Measurements from ENCODE around the gene SMOC1. TPM values are rescaled to one million over a fixed set of nuclear protein-coding genes. Genes with fewer than 3 reads are reported as not detected.

The SMOC1 gene
- total RNA-seq, 3 donors from 2014 or later: 0.30 TPM; not detected in 2

DNA sequence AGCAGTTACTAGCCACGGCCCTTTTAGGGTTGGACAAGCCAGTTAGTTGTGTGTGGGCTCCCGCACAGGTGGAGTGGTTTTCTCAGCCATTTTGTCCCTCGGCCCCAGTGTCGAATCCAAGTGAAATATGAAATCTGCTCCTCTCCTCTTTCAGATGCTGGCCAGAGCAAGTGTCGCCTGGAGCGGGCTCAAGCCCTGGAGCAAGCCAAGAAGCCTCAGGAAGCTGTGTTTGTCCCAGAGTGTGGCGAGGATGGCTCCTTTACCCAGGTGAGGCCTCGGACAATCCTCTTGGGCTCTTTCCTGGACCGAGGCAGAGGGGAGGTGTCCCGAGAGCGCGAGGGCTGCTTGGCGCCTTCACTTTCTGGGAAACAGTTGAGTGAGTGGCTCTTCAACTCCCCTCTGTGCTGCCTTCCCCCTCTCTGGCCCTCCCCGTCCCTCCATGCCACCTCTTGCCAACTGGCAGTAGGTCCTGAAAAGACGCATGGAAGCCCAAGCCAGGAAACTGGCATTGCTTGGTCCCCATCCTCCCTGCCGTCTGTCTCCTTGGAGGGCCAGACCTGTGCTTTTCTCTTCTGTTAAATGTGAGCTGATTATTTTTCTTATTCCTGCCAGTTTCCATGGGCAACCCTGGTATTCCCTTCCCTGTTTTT lies 74.2 kb downstream of the SMOC1 start:
- Mint-ChIP-seq H3K36me3 (ENCODE audit: insufficient read depth) (no peaks in the 10 kb centered on the region), H3K9me3 (peaks cover 3% of the 10 kb centered on the region), H3K4me3 (no peak overlapping the region), H3K27me3 (ENCODE audit: low read depth) (peaks cover 35% of the 10 kb centered on the region), H3K4me1 (ENCODE audit: low read depth) (no peaks in the 10 kb centered on the region)
- ATAC-seq (no peak), DNase-seq (no peak)

DNA sequence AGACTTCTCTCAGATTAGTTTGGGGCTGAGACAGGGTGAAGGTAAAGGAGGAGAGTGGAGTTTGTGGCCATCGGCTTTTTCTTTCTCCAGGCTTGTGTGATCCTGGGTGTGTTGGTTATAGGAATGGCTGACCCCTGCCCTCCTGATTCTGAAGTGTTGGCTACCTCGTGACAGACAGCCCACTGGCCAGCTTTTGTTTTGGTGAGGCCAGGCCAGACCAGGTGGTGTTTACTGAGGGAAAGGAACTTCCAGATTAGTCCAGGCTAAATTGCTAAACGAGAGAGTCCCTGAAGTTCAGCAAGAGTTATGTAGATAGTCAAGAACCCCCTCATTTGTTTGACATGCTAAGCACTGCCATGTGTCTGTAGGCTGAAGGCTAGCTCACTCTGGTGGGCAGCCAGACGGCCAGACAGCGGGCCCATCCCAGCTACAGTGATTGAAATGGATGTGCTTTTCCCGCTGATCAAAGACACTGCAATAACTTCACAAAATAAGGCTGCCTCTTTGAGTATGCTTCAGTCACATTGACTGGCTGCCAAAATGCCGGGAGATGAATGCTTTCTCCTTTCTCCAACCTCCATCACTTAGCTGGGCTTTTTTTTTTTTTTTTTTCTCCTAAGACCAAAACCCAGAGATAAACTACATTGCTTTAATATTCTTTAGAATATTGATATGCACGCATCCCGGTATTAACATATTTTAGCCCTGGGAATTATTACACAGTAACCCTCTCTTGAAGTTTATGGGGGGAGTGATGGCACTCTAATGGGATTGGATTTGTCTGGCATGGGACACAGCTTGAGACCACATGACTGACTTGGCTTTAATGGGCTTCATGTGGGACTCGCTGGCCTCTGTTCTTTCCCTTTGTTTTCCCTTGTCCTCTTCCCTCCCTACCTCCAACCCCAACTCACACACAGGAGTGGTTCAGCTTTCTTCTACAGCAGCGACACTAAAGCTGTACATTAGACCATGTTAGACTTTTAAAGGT lies 76.9 kb downstream of the SMOC1 start:
- Mint-ChIP-seq H3K4me3 (no peak overlapping the region), H3K27me3 (ENCODE audit: low read depth) (peaks cover 22% of the 10 kb centered on the region), H3K9me3 (no peaks in the 10 kb centered on the region), H3K4me1 (ENCODE audit: low read depth) (no peaks in the 10 kb centered on the region), H3K36me3 (ENCODE audit: insufficient read depth) (no peaks in the 10 kb centered on the region)
- ATAC-seq (no peak), DNase-seq (no peak)

DNA sequence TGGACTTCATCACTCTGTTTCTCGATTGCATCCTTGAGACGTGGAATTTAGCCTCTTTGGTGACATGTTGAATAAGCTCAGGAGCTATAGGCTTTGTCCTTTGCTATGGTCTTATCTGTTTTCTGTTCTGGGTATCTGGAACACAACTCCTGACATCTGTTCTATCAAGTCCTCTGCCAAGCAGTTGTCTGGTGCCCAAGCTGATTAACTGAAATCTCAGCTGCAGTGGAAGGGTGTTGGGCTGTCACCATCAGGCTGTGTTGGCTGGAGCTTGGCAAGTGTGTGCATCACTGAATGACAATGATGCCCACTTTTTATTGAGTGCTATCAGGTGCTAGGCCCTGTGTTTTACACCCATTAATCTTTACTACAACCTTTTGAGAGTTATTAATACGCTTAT lies 77.8 kb downstream of the SMOC1 start:
- H3K4me1 Mint-ChIP-seq (ENCODE audit: low read depth): no peaks in the 10 kb centered on the region
- H3K4me3 Mint-ChIP-seq: no peak overlapping the region
- H3K9me3 Mint-ChIP-seq: no peaks in the 10 kb centered on the region
- peaks cover 23% of the 10 kb centered on the region for H3K27me3 Mint-ChIP-seq (ENCODE audit: low read depth)
- H3K36me3 Mint-ChIP-seq (ENCODE audit: insufficient read depth): no peaks in the 10 kb centered on the region
- DNase-seq (no peak), ATAC-seq (no peak)

DNA sequence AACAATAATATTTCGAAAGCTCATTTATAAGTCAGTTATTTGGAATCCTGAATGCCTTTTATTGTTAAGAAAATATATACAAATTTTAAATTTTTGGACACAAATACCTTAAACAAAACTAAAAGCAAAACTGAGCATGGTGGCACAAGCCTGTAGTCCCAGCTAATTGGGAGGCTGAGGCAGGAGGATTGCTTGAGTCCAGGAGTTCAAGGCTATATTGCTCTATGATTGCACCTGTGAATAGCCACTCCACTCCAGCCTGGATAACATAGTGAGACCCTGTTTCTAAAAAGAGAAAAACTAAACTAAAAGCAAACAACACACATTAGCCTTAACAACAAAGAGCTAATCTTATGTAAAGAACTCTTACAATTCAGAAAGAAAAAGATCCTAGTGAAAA lies 78.8 kb downstream of the SMOC1 start:
- Mint-ChIP-seq H3K27me3 (ENCODE audit: low read depth) (peaks cover 25% of the 10 kb centered on the region), H3K36me3 (ENCODE audit: insufficient read depth) (no peaks in the 10 kb centered on the region), H3K9me3 (no peaks in the 10 kb centered on the region), H3K4me3 (no peak overlapping the region), H3K4me1 (ENCODE audit: low read depth) (no peaks in the 10 kb centered on the region)
- DNase-seq (no peak), ATAC-seq (no peak)

DNA sequence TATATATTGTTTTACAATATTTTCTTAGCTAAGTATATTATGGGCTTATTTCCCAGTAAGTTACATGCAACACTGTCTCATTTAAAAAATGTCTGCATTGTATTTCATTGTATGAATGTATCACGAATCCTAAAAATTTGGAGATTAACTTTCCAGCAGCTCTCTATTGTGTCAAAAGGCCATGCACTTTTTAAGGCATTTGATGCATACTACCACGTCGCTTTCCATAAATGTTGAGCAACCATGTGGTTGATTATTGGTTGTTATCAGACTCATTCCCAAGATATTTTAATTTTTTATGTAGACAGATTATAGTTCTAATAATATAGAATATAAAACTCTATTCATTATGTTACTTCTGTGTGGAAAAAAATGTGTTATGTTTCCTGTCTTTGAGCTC lies 79.9 kb downstream of the SMOC1 start:
- no peak for ATAC-seq

DNA sequence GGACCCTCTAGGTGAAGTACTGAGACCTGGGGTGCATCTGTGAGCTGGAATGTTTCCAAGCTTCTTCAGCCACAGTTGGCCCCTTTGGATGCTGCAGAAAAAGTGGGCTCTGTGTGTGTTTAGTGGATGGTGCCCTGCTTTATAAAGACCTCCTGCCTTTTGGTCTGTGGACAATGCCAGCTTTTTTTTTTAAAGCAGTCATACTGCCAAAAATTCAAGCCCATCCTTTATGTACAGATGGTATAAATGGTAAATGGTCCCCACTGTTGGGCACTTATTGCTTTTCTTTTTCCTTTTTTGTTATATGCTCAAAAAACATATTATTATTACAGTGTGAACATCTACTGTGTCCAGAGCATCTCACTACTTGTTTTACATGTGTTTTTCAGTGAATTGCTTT lies 81.1 kb downstream of the SMOC1 start:
- Mint-ChIP-seq H3K4me1 (ENCODE audit: low read depth) (no peaks in the 10 kb centered on the region), H3K9me3 (no peaks in the 10 kb centered on the region), H3K4me3 (no peak overlapping the region), H3K27me3 (ENCODE audit: low read depth) (peaks cover 20% of the 10 kb centered on the region), H3K36me3 (ENCODE audit: insufficient read depth) (no peaks in the 10 kb centered on the region)
- DNase-seq (no peak), ATAC-seq (no peak)

More for the DNA sequence above, 79.9 kb downstream of the SMOC1 start:
- Mint-ChIP-seq H3K36me3 (ENCODE audit: insufficient read depth) (no peaks in the 10 kb centered on the region), H3K4me3 (no peak overlapping the region), H3K27me3 (ENCODE audit: low read depth) (peaks cover 29% of the 10 kb centered on the region), H3K4me1 (ENCODE audit: low read depth) (no peaks in the 10 kb centered on the region), H3K9me3 (no peaks in the 10 kb centered on the region)
- DNase-seq: no peak

DNA sequence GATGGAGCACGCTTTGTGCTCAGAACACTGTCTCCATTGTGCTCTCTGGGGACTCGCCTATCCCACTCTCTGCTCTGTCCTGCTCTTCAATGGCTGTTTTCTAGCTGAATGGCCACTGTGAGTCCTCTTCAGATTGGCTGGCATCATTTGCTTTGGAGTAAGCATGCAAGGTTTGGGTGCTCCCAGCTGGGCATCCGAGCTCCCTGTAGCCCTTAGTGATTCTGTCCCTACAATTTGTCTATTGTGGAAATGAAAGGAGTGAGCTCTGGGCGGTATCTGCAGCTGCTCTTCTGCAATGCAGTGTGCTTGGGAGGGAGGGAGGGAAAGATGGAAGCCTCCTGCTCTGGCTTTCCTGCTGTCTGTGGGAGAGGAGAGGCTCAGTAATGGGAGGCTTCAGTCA lies 84.8 kb downstream of the SMOC1 start:
- H3K9me3 Mint-ChIP-seq: no peaks in the 10 kb centered on the region
- H3K36me3 Mint-ChIP-seq (ENCODE audit: insufficient read depth): no peaks in the 10 kb centered on the region
- H3K27me3 Mint-ChIP-seq (ENCODE audit: low read depth): peaks cover 14% of the 10 kb centered on the region
- DNase-seq (no peak), ATAC-seq (no peak)
- H3K4me1 Mint-ChIP-seq (ENCODE audit: low read depth): no peaks in the 10 kb centered on the region
- H3K4me3 Mint-ChIP-seq: no peak overlapping the region

DNA sequence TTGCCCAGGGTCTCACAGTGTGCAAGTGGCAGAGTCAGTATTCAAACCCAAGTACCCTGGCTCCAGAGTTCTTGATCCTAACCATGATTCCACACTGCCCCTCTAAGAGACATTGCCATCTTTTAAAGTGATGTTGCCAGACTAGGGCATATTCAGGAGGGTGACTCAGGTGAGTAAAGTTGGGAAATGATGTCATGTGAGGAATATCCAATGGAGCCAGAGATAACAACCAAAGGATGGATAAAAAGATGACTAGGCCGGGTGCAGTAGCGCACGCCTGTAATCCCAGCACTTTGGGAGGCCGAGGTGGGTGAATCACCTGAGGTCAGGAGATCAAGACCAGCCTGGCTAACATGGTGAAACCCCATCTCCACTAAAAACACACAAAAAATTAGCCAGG lies 85.6 kb downstream of the SMOC1 start:
- ATAC-seq (no peak), DNase-seq (no peak)
- Mint-ChIP-seq H3K27me3 (ENCODE audit: low read depth) (peaks cover 13% of the 10 kb centered on the region), H3K4me3 (no peak overlapping the region), H3K36me3 (ENCODE audit: insufficient read depth) (no peaks in the 10 kb centered on the region), H3K9me3 (no peaks in the 10 kb centered on the region), H3K4me1 (ENCODE audit: low read depth) (no peaks in the 10 kb centered on the region)

DNA sequence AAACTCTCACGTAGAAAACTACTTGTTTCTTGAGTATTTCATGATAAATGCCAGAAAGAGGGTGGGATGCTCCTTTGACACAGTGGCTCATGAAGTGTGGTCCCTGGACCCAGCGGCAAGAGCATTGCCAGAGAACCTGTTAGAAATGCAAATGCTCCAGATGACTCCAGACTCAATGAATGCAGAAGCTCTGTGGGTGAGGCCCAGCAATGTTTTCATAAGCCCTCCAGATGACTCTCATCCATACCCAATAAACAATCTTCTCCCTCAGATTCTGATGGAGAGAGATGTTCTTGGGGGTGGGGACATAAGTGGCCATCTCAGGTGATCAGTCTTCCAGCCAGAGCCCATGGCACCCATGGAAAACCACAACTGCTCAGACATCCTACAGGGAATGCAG lies 88.9 kb downstream of the SMOC1 start:
- Mint-ChIP-seq H3K27me3 (ENCODE audit: low read depth) (peaks cover 8% of the 10 kb centered on the region), H3K9me3 (no peaks in the 10 kb centered on the region), H3K36me3 (ENCODE audit: insufficient read depth) (no peaks in the 10 kb centered on the region), H3K4me1 (ENCODE audit: low read depth) (no peaks in the 10 kb centered on the region), H3K4me3 (no peak overlapping the region)
- ATAC-seq: no peak
- no peak for DNase-seq

DNA sequence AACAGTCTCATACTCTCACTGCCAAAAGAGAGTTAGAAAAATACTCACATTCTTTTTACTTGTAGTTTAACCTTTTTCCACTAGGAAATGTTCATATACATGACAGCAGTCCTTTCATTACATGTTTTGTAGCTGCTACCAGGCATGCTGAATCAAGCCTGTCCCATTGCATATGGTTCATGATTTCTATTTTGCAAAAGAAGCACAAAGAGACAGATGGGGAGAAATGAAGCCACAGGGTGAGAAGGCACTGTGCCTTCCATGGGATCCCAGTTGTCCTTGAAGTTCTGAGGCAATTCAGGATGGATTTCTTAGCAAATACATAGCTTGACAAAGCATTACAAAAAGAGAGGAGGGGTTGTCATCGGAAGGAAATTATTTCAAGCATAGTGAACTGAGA lies 89.5 kb downstream of the SMOC1 start:
- peaks cover 5% of the 10 kb centered on the region for H3K27me3 Mint-ChIP-seq (ENCODE audit: low read depth)
- ATAC-seq (no peak), DNase-seq (no peak)
- H3K4me1 Mint-ChIP-seq (ENCODE audit: low read depth): no peaks in the 10 kb centered on the region
- H3K9me3 Mint-ChIP-seq: no peaks in the 10 kb centered on the region
- no peaks in the 10 kb centered on the region for H3K36me3 Mint-ChIP-seq (ENCODE audit: insufficient read depth)
- no peak overlapping the region for H3K4me3 Mint-ChIP-seq

DNA sequence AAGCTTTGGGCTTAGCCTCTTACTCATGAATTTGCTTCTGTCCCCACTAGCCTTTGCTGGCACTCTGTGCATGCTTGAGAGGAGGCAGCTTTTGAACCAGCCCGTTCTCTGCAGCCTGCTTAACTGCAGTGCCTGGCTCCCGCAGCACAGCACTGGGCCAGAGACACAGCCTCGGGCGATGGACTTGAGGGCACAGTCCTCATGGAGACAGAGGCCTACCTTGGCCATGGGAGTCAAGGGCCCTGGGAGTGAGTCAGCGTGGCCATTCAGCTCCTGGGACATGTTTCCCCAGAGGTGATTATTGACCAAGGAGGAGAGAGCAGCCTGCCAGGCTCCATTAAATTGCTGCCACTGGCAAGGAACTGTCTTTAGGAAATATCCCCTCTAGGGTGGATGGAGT lies 93.5 kb downstream of the SMOC1 start:
- Mint-ChIP-seq H3K9me3 (no peaks in the 10 kb centered on the region), H3K4me1 (ENCODE audit: low read depth) (no peaks in the 10 kb centered on the region), H3K4me3 (no peak overlapping the region), H3K36me3 (ENCODE audit: insufficient read depth) (no peaks in the 10 kb centered on the region), H3K27me3 (ENCODE audit: low read depth) (peaks cover 2% of the 10 kb centered on the region)
- DNase-seq (no peak), ATAC-seq (no peak)

DNA sequence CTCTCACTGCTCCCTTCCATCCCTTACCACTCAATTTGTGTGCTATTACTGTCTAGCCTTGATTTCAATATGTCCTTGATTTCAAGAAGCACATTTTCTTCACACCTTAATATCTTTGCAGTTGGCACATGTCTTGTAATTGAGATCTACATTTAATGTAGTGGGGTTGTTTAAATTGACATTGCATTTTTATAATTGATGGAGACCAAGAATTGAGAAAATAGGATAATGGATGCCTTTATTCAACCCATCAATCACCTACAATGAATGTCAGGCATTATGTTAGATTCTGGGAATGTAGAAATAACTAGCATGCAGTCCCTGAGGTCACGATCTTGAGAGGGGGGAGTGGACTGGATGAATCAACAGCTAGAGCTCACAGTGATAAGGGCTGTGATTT lies 94.6 kb downstream of the SMOC1 start:
- ATAC-seq: no peak
- Mint-ChIP-seq H3K27me3 (ENCODE audit: low read depth) (peaks cover 2% of the 10 kb centered on the region), H3K9me3 (no peaks in the 10 kb centered on the region)

DNA sequence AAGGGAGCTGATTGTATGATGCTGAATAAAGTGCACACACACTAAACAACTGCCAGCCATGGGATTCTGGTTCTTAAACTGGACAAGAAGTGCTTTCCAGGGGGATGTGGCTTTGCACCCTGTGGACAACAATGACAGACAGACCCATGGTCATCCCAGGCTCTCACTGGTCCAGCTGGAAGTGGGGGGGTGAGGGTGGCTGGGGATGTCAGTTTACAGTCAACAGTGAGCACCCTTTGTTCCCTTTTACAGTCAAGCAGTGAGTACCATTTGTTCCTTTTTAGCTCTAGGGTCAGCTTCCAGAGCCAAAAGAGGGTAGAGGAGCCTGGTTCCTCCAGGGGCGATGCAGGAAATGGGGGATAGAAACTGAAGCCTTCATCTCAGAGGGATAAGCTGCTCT lies 100.7 kb downstream of the SMOC1 start:
- Mint-ChIP-seq H3K4me3 (no peak overlapping the region), H3K36me3 (ENCODE audit: insufficient read depth) (no peaks in the 10 kb centered on the region), H3K9me3 (no peaks in the 10 kb centered on the region), H3K27me3 (ENCODE audit: low read depth) (peaks cover 27% of the 10 kb centered on the region), H3K4me1 (ENCODE audit: low read depth) (no peaks in the 10 kb centered on the region)
- ATAC-seq (no peak), DNase-seq (no peak)

More for the DNA sequence above, 94.6 kb downstream of the SMOC1 start:
- H3K4me1 Mint-ChIP-seq (ENCODE audit: low read depth): no peaks in the 10 kb centered on the region
- no peak for DNase-seq
- no peaks in the 10 kb centered on the region for H3K36me3 Mint-ChIP-seq (ENCODE audit: insufficient read depth)
- H3K4me3 Mint-ChIP-seq: no peak overlapping the region

DNA sequence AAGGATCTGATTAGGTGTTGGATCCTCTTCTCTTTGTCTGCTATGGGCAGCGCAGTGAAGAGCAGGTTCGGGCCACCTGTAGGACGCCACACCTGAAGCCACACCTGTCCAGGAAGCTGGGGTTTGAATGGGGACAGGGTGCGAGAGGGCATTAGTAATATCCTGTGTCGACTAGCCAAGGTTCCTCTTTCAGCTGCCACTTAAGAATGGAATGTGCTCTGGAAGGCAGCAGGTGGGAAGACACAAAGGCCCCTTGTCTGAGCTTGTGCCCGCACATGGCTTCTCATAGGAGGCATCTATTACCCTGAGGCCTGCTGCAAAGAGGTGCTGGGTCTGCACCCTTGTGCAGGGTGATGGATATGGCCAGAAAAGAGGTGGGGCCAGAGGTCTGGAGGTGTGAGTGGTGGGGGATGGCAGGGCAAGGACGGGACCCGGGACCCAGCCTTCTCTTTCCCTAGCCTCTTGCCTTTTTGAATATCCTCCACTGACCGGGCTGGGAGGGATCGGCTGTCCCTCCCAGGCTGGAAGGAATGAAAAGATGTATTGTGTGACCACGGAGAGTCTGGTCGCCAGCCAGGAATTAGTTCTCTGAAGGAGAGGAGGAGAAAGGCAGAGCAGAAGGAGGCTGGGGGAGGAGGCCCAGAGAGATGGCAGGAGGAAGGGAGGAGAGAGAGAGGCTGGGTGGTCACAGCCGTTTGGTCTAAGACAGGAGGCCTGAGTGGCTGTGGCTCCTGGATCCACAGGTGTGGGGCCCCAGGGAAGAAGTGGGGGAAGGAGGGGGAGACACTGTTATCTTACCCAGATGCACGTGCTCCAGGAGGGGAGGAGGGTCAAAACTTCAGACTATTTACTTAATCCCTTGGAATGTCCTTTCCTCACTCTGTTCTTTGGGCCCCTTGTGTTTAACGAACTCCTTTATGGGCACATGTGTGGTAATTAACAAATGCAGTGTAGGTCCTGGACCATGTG lies 101.5 kb downstream of the SMOC1 start:
- no peak overlapping the region for H3K4me3 Mint-ChIP-seq
- no peaks in the 10 kb centered on the region for H3K4me1 Mint-ChIP-seq (ENCODE audit: low read depth)
- no peak for ATAC-seq
- no peaks in the 10 kb centered on the region for H3K36me3 Mint-ChIP-seq (ENCODE audit: insufficient read depth)
- DNase-seq: no peak
- no peaks in the 10 kb centered on the region for H3K9me3 Mint-ChIP-seq
- peaks cover 25% of the 10 kb centered on the region for H3K27me3 Mint-ChIP-seq (ENCODE audit: low read depth)
